Spleen (tissue), 7 donors: ENCODE data around the gene LRP11.

Experiments used
- CTCF ChIP-seq, 11 experiments: fragments of 200-600 bp in 7 of 11; fragments of 450-650 bp in 4 of 11; sonication (generic) in 4 of 11; IDR thresholded peaks in 8 of 11; conservative IDR thresholded peaks in 3 of 11; 1 replicate in 7 of 11; 2 replicates in 4 of 11; pipeline versions ENCODE4 v1.4.0 to v1.8.0; 2016 to 2021; ENCODE audit warnings: antibody characterized with exemption in 11 of 11, inconsistent platforms in 4 of 11, mild to moderate bottlenecking in 1 of 11
- POLR2A ChIP-seq, 3 donors: fragments of 450-650 bp; IDR thresholded peaks; one replicate each; pipeline ENCODE4 v1.5.1; 2017; ENCODE audit warnings: antibody characterized with exemption in 3 of 3, mild to moderate bottlenecking in 1 of 3
- donor health status: DM: no; HTN: no; CAD: no; lungs with moderate emphysema.
- donor health status: DM: no; HTN: no; CAD: no.
- donor health status: DM: no; HTN: no; CAD: no.

GRCh38 chr6:149851461-149852110 is 12.6 kb downstream of the LRP11 start:
- no peak for TF ChIP-seq CTCF (IDR thresholded peaks at IDR 0.05 in 8 of 11, conservative IDR thresholded peaks at IDR 0.05 in 3 of 11)
- no peak for TF ChIP-seq POLR2A (IDR thresholded peaks at IDR 0.05)
